ENCODE results near the gene VPS37B. TPM values are rescaled to one million over a fixed set of nuclear protein-coding genes. Genes with fewer than 3 reads are reported as not detected.

VPS37B gene
- total RNA-seq, 1 donor from 2014 or later, result 31.7 TPM

GRCh38 chr12:122855071-122855829 is 40.7 kb downstream of the VPS37B start:
- intact Hi-C loops (cut with micrococcal nuclease), result no loop called here

GRCh38 chr12:122854554-122854953 is 41.4 kb downstream of the VPS37B start:
- intact Hi-C loops (cut with micrococcal nuclease), result no loop called here

GRCh38 chr12:122853582-122854245 is 42.2 kb downstream of the VPS37B start:
- intact Hi-C loops (cut with micrococcal nuclease), result no loop called here

- intact Hi-C loops (cut with micrococcal nuclease), result no loop called here
Observed at GRCh38 chr12:122852336-122853275, 43.3 kb downstream of the VPS37B start.

- intact Hi-C loops (cut with micrococcal nuclease), result no loop called here
Observed at GRCh38 chr12:122851820-122852219, 44.1 kb downstream of the VPS37B start.

- intact Hi-C loops (cut with micrococcal nuclease), result no loop called here
Observed at GRCh38 chr12:122850695-122851350, 45.1 kb downstream of the VPS37B start.

GRCh38 chr12:122850048-122850445 is 45.9 kb downstream of the VPS37B start:
- intact Hi-C loops (cut with micrococcal nuclease), result no loop called here

- intact Hi-C loops (cut with micrococcal nuclease), result no loop called here
Observed at GRCh38 chr12:122849352-122850047, 46.4 kb downstream of the VPS37B start.

- intact Hi-C loops (cut with micrococcal nuclease), result no loop called here
Observed at GRCh38 chr12:122848471-122849351, 47.2 kb downstream of the VPS37B start.

GRCh38 chr12:122847921-122848421 is 48.0 kb downstream of the VPS37B start:
- intact Hi-C loops (cut with micrococcal nuclease), result no loop called here

- intact Hi-C loops (cut with micrococcal nuclease), result no loop called here
Observed at GRCh38 chr12:122847516-122847836, 48.4 kb downstream of the VPS37B start.

GRCh38 chr12:122846622-122847515 is 49.1 kb downstream of the VPS37B start:
- intact Hi-C loops (cut with micrococcal nuclease), result no loop called here

GRCh38 chr12:122845865-122846621 is 49.9 kb downstream of the VPS37B start:
- intact Hi-C loops (cut with micrococcal nuclease), result no loop called here

- intact Hi-C loops (cut with micrococcal nuclease), result no loop called here
Observed at GRCh38 chr12:122845041-122845864, 50.7 kb downstream of the VPS37B start.

- intact Hi-C loops (cut with micrococcal nuclease), result no loop called here
Observed at GRCh38 chr12:122844366-122844971, 51.5 kb downstream of the VPS37B start.

GRCh38 chr12:122843455-122843854 is 52.5 kb downstream of the VPS37B start:
- intact Hi-C loops (cut with micrococcal nuclease), result no loop called here
